GM10248 (cell line): Measurements from ENCODE around the gene FLYWCH2.
A peak's percentile ranks its signal among the peaks of the same experiment; 100 is the strongest.
"Not testable (repeated sequence)": the region's sequence is repeated elsewhere in the genome, so short reads cannot be mapped to it uniquely, and the experiment has no call there.

Experiments used
- CTCF ChIA-PET: fragments of 300-600 bp; sonication (Branson Sonifier 250); formaldehyde crosslinking; extraction: SDS; loops from one replicate; lab custom pipeline; 2021; ENCODE audit warnings: antibody characterized with exemption; lab: Yijun Ruan, JAX
- POLR2A ChIA-PET: fragments of 350-650 bp; sonication (Branson Sonifier 250); formaldehyde crosslinking; extraction: SDS; loops from one replicate; lab custom pipeline; 2020; ENCODE audit warnings: antibody characterized with exemption; lab: Yijun Ruan, JAX
- DNase-seq: peaks from one replicate; pipeline ENCODE4 v3.0.0; 2012; ENCODE audit errors: extremely low spot score
- TF ChIP-seq, protein P1 (sequence below): IDR thresholded peaks from 2 replicates; pipeline ENCODE4 v1.5.1; 2012; ENCODE audit warnings: mild to moderate bottlenecking, low read depth; ENCODE audit errors: extremely low read depth, missing control alignments, control extremely low read depth

The FLYWCH2 gene

DNA sequence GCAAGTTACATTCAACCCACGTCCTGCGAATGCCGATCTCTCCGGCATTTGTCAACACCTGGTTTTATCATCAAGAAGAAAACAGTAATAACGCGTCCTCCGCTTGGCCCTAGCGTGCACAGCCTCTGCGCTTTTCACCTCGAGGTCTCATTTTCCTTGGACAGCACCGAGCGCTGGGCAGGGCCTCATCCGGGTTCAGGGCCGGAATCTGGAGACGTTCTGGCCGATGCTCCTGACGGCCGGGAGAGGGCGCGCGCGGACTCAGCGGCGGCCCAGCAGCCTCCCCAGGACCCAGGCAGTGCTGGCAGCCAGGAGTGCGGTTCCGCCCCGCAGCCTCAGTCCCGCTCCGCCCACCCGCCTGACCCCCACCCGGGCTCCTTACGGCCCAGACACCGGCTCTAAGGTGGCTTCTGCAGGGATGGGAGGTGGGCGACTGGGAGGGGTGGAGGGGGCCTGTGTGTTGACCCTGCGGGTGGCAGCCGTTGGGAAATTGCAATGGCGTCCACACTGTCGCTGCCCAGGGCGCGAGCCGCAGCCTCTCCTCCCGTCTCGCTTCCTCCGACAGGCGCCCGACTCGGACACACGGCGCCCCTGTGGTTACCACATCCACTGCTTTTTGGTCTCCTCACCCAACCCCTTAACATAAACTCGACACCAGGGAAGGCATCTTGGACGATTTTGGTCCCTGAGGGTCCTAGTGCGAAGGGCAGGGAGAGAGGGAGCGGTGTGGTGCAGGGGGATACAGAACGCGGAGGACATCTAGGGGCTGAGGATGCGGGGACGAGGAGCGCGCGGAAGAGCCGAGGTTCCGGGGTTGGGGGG, 21.3 kb downstream of the FLYWCH2 start:
- peak; percentile 88 for DNase-seq
- TF ChIP-seq, protein P1, sequence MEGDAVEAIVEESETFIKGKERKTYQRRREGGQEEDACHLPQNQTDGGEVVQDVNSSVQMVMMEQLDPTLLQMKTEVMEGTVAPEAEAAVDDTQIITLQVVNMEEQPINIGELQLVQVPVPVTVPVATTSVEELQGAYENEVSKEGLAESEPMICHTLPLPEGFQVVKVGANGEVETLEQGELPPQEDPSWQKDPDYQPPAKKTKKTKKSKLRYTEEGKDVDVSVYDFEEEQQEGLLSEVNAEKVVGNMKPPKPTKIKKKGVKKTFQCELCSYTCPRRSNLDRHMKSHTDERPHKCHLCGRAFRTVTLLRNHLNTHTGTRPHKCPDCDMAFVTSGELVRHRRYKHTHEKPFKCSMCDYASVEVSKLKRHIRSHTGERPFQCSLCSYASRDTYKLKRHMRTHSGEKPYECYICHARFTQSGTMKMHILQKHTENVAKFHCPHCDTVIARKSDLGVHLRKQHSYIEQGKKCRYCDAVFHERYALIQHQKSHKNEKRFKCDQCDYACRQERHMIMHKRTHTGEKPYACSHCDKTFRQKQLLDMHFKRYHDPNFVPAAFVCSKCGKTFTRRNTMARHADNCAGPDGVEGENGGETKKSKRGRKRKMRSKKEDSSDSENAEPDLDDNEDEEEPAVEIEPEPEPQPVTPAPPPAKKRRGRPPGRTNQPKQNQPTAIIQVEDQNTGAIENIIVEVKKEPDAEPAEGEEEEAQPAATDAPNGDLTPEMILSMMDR, result peak; percentile 96
- ChIA-PET CTCF (interaction anchor here (0.8 to 1.8 kb wide), 4 partner anchors 15 to 23 kb away, joined by 3 to 6 read pairs (median 4); partner anchors contain the start of gene FLYWCH2), POLR2A (no interaction called here)

DNA sequence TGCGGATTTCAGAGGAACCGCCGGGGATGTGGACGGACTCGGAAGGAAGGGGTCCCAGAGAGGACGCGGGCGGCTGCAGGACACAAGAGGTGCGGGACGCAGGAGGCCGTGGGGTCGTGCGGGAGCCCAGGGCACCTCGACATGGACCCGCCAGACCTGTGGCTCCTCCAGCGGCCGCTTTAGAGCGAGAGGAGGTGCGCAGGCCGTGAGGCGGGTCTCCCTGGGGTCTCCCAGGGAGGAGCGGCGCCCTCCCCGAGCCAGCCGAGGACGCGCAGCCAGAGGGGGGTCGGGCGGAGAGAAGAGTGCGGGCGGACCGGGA, 21.9 kb downstream of the FLYWCH2 start:
- no peak for DNase-seq
- ChIA-PET POLR2A (no interaction called here), CTCF (interaction anchor here (1.5 to 1.6 kb wide), 3 partner anchors 19 to 22 kb away, joined by 3 to 9 read pairs (median 8); partner anchors contain the start of gene FLYWCH2)
- TF ChIP-seq, protein P1, result no peak

DNA sequence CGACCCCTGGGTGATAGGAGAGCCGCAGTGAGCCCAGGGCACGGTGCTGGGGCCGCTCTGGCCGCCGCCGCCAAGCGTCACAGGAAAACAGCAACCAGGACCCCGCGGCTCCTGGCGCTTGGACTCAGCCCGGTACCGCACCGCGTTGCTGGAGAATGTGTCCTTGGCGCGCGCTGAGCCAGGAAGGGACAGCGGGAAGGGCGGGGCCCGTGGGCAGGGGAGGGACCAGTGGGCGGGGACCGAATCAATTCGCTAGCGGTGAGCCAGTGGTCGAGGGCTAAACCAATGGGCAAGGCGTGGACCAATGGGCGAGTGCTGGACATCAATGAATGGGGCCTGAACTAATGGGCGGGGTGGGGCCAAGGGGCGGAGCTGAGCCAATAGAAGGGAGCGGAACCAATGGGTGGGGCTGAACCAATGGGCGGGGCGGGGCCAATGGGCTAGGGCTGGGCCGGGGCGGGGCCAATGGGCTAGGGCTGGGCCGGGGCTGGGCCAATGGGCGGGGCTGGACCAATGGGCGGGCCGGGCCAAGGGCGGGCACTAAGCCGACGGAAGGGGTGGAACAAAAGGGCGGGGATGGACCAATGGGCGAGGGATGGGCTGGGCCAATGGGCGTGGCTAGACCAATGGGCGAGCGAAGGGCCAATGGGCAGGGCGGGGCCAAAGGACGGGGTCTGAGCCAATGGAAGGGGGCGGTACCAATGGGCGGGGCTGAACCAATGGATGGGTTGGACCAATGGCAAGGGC, 22.4 kb downstream of the FLYWCH2 start:
- TF ChIP-seq, protein P1, result no peak
- ChIA-PET CTCF (interaction anchor here (0.9 to 2.7 kb wide), 13 partner anchors 13 to 67 kb away, joined by 3 to 9 read pairs (median 4); partner anchors contain the start of gene FLYWCH2), POLR2A (interaction anchor here (0.6 to 1.1 kb wide), 5 partner anchors 9 to 152 kb away, joined by 3 to 9 read pairs (median 3); partner anchors contain the start of gene FLYWCH2)
- DNase-seq, result peak; percentile 100

DNA sequence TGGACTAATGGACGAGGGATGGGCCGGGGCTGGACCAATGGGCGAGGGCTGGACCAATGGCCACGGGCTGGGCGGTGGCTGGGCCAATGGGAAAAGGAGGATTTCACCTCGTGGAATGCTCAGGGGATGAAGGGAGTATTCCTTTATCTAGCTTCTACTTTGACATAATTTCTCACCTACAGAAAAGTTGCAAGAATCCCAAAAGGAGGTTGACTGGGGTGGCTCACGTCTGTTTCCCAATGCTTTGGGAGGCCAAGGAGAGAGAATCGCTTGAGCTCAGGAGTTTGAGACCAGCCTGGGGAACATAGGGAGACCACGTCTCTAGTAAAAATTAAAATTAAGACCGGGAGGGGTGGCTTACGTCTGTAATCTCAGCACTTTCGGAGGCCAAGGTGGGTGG, 23.0 kb downstream of the FLYWCH2 start:
- no peak for DNase-seq
- POLR2A ChIA-PET, result interaction anchor here (0.6 to 1.1 kb wide), 5 partner anchors 9 to 152 kb away, joined by 3 to 9 read pairs (median 3); partner anchors contain the start of gene FLYWCH2
- TF ChIP-seq, protein P1, result no peak
- CTCF ChIA-PET, result interaction anchor here (0.9 to 2.7 kb wide), 15 partner anchors 9 to 67 kb away, joined by 3 to 9 read pairs (median 5); partner anchors contain the start of gene FLYWCH2

DNA sequence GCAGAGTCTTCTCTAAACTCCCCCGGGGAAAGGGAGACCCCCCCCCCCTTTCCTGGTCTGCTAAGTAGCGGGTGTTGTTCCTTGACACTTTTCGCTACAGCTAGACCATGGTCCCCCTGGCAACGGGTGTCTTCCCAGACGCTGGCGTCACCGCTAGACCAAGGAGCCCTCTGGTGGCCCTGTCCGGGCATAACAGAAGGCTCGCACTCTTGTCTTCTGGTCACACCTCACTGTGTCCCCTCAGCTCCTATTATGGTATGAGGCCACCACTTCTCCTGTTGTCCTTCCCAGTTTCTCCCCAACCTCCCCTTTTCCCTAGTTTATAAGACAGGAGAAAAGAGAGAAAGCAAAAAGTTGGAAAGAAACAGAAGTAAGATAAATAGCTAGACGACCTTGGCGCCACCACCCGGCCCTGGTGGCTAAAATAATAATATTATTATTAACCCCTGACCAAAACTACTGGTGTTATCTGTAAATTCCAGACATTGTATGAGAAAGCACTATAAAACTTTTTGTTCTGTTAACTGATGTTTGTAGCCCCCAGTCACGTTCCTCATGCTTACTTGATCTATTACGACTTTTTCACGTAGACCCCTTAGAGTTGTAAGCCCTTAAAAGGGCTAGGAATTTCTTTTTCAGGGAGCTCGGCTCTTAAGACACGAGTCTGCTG, 24.2 kb downstream of the FLYWCH2 start:
- DNase-seq, POLR2A ChIA-PET: not testable (repeated sequence)
- CTCF ChIA-PET, result interaction anchor here (0.8 to 11.3 kb wide), 7 partner anchors 10 to 71 kb away, joined by 3 to 125 read pairs (median 6); no protein-coding TSS in a partner anchor

DNA sequence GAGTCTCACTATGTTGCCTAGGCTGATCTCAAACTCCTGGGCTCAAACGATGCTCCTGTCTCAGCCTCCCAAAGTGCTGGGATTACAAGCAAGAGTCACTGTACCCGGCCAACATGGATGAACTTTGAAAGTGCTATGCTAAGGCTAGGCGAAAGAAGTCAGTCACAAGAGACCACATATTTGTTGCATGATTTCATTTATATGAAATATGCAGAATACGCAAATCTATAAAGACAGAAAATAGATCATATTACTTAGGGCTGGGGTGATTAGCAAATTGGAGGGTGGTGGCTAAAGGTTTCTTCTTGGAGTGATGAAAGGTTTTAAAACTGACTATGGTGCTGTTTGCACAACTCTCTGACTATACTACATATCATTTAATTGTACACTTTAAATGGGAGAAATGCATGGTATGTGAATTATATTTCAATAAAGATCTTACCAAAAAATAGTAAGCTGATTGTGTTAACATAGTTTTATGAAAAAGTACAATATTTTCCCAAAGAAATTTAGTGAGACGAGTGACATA, 27.5 kb downstream of the FLYWCH2 start:
- no peak for DNase-seq
- TF ChIP-seq, protein P1, result no peak
- ChIA-PET CTCF (interaction anchor here (1.1 to 11.3 kb wide), 7 partner anchors 13 to 1713 kb away, joined by 3 to 125 read pairs (median 6); partner anchors contain the start of gene FLYWCH2), POLR2A (interaction anchor here (0.6 kb wide), 1 partner anchor 138 kb away, joined by 4 read pairs; no protein-coding TSS in a partner anchor)
